NOMO-1 (cell line): ENCODE measurements around the gene SNCA.
A peak's percentile ranks its signal among the peaks of the same experiment; 100 is the strongest.

Source experiments
- DNase-seq, 2 experiments: peaks; one replicate each; lab custom pipeline; 2025; ENCODE audit not compliant: unreplicated experiment in 2 of 2; lab: John Stamatoyannopoulos, UW

The SNCA gene

DNA sequence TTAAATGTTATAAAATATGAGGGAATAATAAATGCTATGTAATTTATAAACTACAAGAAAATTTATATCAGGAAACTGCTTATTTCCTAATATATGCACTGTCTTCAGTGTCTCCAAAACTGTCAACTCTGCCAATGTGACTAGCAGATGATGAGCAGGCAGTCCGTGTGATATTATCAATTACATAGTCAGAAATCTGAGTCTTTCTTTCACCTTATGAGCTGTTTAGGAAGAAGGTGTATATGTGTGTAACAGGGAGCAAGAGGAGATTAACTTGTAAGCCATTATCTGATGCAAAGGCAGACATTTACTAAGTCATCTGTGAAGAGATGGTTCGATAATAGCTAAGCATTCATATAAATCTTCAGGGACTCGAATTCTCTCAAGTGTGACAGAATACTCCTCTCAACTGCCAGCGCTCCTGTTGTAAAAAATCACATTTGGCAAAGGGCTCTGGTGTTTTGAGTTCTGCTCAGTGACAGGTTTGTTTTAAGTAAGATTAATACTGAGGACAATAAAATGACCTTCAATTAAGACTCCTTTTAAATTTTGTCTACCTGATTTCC, 79.7 kb downstream of the SNCA start:
- DNase-seq, result no peak

DNA sequence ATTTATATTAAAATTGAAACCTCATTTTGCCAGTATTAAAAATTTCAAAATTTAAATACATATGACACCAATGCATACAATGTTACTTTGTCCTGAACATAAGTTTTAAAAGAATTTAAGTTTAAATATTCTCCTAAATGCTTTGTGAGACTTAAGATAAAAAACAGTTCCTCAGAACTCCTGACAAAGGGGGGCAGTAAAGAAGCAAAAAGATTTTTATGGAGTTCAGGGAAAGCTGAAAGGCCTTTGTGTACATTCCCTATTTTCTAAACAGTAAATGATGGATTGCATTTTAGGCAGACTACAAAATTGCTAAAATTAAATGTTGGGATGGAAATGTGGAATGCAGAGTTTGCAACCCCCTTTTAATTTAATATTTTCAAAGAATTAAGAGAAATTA, 81.7 kb downstream of the SNCA start:
- DNase-seq, result no peak

DNA sequence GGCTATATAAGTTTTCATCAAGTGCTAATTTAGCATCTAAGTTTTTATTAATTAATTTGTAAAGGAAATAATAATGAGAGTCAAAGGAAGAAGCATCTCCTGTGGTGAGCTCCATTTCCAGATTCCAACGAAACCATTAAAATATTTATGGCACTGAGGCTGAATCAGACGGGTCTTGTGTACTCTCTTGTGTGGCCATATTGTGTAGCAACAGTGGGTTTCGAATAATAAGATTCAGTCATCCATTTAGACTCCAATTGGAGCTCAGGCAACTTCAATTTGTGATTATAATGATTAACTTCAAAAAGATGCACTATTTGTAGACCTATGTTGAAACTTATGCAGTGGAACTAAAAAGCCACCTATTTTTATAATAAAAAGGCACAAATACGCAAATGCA, 82.4 kb downstream of the SNCA start:
- no peak for DNase-seq

DNA sequence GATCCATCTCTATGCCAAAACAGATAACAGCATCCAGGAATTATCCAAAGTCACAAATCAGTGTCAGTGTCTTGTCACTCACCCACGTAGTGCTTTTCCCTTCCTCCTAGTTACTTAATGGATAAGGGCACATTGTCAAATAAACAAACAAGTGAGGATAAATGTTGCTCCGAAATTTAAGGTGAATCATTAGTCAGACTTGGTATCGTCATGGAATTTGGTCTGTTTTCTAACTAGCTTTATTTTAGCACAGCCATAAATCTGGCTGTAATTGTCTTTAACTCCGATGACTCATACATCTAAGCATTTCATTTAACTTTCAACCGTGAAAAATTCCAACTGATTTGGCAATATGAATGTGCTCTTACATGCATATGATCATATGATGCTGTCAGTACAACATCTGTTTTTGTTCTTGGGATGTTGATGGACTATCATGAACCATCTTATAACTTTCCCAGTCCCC, 83.3 kb downstream of the SNCA start:
- peak in 1 of 2 experiments; percentile 33 for DNase-seq

DNA sequence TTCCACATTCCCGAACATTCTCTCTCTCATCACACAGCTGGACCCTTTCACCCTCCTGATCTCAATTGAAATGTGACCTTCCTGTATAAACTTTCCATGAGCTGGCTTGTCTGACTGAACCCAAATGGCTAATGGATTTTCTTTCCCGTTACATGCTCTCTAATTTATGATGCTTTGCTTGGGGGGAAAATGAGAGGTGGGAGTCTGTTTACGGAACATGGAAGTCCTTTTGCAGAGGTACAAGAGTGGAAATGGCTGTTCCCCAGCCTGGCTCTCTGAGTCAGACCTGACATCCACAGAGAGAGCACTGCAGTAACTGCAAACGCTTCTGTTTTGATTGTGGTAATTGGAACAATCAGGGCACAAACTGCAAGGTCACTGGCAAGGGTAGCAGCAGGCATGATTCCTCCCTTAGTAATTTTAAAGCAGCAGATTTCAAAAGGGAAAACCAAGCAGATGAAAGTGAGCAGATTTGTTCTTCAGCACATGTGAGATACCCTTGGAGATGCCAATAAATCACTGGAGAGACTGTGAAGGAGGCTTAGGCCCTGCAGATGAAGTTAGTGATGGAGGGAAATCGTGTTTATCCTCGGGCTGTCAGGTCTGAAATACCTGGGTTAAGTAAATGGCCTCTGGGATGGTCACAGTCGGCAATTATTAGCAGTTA, 83.9 kb downstream of the SNCA start:
- no peak for DNase-seq

DNA sequence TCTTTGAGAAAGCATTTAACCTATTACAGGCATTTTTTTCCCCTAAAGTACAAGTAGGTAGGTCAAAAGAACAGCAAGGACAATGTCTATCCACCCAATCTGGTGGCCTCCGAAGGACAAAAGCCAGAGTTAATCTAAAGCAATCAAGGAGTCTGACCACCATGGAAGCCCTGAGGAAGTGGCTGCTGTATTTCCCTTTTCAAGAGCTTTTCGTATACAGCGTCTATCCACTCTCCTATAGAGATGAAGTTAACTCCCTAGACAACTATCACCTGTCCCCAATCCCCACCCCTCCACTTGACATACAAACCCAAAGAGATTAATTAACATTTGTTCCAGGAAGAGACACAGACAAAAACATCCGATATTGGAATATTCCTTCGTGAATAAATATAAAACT, 85.5 kb downstream of the SNCA start:
- no peak for DNase-seq

DNA sequence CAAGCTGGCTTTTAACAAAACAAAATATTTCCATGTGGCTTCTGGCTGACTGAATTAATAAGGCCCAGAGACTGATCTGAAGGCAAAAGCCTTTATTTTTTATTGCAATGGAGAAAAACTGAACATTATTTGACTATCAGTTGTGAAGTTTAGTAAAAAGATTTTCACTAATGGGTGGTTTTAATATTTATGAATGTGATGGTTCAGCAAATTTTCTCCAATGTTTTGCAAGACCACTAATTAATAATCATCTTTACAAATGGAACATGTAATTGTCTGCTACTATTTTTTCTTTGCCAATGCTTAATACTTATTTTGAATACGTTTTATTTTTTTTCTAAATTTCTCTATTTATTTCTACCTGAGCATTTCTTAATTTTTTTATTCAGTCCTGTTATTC, 90.6 kb downstream of the SNCA start:
- DNase-seq, result no peak

DNA sequence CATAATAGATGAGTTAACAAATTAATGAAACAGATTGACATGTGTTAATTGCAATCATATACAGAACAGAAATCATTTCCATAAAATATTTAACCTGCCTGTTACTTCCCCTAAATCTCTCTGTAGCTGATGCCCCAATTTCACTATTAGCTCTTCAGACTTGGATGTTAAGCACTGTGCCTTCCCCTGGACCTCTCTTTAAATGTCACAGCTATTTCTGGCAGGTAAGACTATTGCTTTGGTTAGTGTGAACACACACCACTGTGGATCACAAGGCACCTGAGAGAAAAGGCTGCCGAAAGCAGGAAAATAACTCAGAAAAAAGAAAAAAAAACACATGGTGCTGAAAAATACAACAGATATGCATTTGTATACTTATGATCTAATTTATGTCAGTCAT, 91.3 kb downstream of the SNCA start:
- DNase-seq, result no peak

DNA sequence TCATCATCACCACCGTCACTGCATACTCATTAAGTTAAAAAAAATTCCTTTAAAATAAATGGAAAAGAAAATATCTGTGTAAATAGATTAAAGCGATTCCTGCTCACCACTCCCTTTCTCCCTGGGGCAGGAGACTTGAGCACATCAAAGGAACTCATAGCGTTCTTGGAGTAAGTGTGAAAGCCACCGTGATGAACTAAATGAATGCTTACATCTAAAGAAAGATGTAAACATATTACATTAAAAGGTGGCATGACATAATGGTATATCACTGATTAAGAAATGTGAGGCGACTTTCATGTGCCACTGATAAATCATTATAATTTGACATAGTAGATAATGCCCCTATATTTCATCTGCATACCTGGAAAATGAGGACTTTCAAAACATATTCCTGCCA, 92.0 kb downstream of the SNCA start:
- no peak for DNase-seq

DNA sequence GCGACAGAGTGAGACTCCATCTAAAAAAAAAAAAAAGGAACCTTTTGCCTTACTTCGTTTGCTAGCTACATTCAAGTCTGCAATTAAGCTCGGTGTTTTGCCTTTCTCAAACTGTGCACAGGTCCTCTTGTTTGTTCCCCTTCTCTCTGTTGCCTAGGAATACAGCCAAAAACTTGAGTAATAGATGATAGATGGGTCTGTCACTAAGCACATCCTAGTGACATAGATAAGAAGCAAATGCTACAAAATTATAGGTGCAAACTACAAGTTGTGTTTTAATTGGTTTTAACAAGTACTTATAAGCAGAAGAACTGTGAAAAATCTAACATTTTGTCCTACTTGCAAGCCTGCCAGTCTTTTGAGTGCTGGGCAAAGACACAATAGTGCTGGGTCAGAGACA, 95.2 kb downstream of the SNCA start:
- no peak for DNase-seq

DNA sequence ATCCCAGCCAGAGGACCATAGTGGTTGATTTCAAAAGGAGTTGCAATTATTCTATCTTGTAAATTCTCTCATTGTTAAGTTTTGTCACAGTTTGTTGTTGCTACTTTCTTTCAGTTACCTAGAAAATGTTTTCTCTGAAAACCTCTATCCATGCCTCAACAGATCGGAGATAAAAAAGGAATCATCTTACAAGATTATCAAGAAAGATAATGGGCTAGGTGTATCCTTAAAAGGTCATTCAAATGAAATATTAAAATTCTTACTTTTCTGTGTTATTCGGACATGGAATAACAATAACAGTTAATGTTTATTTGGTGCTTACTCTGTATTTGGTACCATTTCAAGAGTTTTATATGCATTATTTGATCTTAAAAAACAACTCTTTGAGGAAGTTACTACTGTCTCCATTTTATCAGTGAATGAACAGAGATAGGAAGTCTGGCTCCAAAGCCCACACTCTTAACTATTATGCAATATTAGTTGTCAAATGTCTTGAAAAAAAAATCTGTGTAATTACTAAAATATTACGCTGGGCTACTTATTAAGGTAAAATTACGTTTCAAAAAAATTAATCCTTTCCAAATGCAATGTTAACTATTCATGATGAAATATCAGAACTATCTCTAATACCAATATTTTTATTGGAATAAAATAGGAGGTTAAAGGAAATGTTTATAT, 97.5 kb downstream of the SNCA start:
- DNase-seq, result no peak

DNA sequence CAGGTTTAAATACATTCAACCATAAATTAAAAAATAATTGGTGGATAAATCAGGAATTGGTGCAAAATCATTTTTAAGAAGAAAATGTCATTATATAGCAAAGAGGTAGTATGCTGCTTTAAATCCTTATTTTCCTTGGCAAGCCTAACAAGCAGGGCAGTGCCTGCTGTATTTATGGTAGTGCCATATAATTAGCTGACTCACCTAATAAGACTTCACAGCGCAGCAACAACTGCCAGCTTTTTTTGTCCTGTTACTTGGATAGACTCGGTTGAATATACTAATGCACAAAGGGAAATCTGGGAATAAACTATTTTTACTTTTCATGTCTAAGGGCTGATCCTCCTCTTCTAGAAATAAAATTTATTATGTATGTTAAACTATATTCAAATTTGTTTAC, 99.1 kb downstream of the SNCA start:
- no peak for DNase-seq

DNA sequence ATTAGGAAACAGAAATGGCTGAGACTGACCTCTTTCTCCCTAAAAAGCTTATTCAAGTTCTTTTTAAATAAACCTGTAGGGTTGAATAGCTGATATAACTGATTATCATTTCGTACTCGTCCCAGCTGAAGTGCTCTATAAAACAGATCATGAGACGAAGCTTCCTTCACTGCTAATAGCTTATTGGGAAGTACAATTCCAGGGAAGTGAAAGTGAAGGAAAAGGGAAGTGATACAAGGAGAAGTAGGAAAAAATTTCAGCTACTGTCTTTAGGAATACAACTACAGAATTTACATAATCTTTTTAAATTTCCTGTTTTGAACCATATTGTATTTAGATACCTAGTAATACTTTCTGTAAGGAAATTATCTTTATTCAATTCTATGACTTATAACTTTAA, 103.0 kb downstream of the SNCA start:
- DNase-seq, result no peak

DNA sequence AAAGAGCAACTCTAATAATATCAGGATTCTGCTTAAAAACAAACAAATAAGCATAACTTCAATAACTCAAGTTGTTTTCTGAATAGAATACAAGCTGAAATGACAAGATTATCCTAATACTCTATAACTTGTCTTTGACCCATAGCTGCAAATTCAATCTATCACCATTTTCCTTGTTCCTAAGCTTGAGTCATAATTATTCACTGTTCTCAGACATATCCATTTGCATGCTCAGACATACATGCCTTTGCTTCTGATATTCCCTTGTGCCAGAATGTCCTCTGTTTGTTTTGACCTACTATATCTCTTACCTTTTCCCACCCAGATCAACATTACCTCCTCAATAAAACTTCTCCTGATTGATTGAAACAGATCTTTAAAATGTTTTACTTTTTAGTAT, 109.7 kb downstream of the SNCA start:
- DNase-seq, result no peak

DNA sequence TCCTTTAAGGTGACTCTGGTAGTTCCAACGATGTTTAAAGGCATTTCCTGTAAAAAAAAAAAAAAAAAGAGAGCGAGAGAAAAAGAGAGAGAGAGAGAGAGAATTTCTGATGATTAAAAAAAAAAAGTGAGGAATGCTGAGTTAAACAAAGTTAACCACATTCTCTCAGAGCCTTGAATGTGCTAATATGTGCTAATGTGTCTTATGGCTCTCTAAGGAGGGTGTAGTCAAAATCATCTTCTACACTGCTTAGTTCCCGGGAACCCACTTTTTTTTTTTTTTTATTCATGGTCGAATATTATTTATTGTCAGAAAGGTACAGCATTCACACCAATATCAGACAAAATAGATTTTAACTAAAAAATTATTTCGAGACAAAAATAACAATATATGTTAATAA, 111.7 kb downstream of the SNCA start:
- DNase-seq, result no peak

DNA sequence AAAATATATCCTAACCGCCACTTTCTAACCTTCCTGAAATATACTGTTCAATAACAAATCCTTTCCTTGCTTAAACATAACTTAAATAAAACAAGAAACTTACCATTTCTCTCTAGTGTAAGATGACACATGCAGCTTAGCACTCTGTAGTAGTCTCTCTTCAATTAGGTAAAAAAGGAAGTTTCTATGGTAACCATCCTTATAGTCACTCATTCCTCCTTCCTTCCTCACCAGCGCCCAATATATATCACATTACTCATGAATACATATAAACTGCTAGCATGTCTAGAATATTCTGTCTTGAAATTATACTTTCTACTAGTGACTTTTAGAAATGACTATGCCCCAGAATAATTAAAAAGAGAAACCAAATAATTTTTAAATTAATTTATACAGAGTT, 112.2 kb downstream of the SNCA start:
- DNase-seq, result no peak

DNA sequence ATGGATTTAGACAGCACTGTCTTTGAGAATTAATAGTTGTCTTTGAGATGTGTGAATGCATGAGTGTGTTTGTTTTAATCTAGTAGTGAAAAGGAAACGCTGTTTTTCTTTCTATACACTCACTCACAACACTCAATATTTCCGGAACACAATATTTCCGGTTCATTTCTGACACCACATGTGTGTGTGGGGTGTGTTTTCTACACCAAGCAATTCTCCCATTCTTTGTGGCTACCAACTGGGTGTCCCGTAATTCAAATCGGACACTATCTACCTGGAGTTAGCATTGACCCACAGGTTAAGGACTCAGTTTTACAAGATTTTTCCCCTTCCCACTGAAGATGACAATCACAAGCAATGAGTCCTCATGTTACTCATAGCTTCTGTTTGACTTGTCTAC, 113.9 kb downstream of the SNCA start:
- no peak for DNase-seq

DNA sequence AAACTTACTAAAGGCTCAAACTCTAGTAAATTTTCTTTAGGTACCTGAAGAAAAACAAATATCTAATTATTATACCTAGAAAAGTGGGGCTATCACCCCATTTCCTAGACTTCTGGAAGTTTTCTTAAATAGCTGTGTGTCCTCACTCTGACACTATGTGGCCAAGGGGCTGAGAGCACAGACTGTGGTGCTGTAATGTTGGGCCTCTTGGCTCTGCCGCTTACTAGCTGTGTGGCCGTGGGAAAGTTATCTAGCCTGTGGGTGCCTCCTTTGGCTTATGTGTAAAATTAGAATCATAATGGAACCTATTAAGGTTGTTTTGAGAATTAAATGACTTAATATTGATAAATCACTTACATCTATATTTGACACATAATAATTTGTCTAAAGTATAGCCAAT, 114.4 kb downstream of the SNCA start:
- DNase-seq, result no peak

DNA sequence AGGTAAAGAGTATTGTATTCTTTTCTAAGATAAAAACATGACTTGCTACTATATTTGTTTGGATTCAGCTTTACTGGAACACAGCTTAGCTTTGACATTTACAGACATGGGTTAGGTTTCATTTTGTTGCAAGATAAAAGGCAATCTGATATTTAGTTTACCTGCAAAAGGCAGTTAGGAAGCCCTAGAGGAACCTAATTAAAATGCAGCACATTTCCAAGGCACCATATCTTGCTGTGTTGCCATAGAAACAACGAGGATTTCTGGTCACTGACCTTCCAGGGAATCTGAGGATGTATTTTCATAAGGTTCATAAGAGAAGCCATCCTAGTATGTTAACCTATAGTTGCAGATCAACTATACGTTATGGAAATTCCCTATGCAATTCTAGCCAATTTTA, 116.0 kb downstream of the SNCA start:
- DNase-seq, result no peak

DNA sequence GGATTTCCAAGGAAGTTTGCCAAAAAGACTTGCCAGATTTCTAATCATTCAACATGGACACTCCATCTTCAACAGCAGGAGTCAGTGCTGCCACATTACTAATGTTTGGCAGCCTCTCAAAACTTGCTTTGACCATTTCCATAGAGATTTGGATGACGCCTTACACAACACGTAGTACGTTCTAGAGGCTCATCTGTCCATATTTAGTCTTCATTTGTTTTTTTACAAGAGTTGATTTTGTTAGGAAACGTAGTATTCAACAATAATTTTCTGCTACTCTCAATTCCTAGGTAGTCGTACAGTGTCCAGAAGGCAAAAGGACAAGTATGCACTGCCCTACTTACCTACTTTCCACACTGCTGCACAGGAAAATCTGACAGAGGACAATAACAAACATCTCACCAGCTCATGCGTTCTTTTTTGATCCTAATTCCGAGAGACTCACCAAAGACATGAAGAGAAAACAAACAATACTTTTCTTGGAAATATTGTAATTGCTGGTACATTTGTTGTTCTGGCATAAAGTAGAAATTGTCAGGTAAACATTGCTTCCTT, 117.3 kb downstream of the SNCA start:
- DNase-seq, result no peak

DNA sequence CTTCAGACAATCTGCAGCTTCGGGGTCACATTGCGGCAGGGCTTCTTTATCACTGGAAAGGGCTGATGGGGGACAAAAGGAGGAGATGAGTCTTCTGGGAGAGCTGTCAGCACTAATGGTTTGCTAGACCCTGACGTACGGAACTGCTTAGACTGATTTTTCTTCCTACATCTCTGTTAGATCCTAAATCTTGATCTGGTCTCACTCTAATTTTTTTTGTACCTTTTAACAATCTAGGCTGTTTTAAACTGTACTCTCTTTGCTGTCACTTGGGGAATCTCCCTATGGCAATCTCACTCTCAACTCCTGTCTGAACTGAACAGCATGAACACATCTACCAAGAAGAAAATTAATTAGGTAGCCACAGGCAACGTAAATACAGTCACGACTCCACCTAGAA, 120.1 kb downstream of the SNCA start:
- no peak for DNase-seq

DNA sequence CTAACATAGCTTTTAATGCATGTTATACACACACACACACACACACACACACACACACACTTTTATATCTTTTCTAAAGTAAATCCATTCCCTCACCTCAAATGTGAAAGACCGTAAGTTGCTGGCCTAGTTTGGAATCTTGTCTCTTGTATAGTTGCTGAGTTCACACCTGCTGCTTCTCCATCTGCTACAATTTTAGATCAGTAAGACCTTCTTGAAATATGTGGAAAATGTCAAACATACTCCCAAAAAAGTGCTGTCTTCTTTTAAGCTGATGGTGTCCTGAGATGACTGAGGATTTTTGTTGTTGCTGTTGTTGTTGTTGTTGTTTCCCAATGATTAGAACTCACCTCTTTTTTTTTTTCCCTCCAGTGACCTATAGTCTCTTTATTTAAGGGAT, 121.3 kb downstream of the SNCA start:
- DNase-seq, result no peak
